GM08714 (cell line): ENCODE measurements around the gene ENPP1.
"Not testable (repeated sequence)": the region's sequence is repeated elsewhere in the genome, so short reads cannot be mapped to it uniquely, and the experiment has no call there.

Experiments used
- H3K4me3 ChIP-seq: fragments of 200-500 bp; sonication (Bioruptor generic); 2 replicates; pipeline ENCODE4 v1.5.1; 2014; ENCODE audit warnings: mild to moderate bottlenecking, low read length, inconsistent platforms
- ZNF274 ChIP-seq: IDR thresholded peaks from 2 replicates; pipeline ENCODE4 v1.6.1; 2012; ENCODE audit warnings: mild to moderate bottlenecking, low read depth, low read length

The ENPP1 gene

GRCh38 chr6:131894493-131895424 is 86.9 kb downstream of the ENPP1 start:
- no peak overlapping the region for H3K4me3 ChIP-seq
- no peak for TF ChIP-seq ZNF274

GRCh38 chr6:131897050-131897435 is 89.2 kb downstream of the ENPP1 start:
- no peak for TF ChIP-seq ZNF274
- no peak overlapping the region for H3K4me3 ChIP-seq

- TF ChIP-seq ZNF274, result no peak
- no peak overlapping the region for H3K4me3 ChIP-seq
Observed at GRCh38 chr6:131897621-131898020, 89.8 kb downstream of the ENPP1 start.

GRCh38 chr6:131898718-131899117 is 90.9 kb downstream of the ENPP1 start:
- TF ChIP-seq ZNF274, result no peak
- H3K4me3 ChIP-seq, result no peak overlapping the region

- H3K4me3 ChIP-seq, result no peak overlapping the region
- TF ChIP-seq ZNF274, result no peak
Observed at GRCh38 chr6:131900231-131900630, 92.4 kb downstream of the ENPP1 start.

- H3K4me3 ChIP-seq, result not testable (repeated sequence)
Observed at GRCh38 chr6:131901326-131901873, 93.6 kb downstream of the ENPP1 start.

GRCh38 chr6:131903734-131904133 is 95.9 kb downstream of the ENPP1 start:
- H3K4me3 ChIP-seq, result not testable (repeated sequence)

GRCh38 chr6:131908787-131909186 is 101.0 kb downstream of the ENPP1 start:
- not testable (repeated sequence) for H3K4me3 ChIP-seq

GRCh38 chr6:131909408-131910218 is 101.8 kb downstream of the ENPP1 start:
- no peak overlapping the region for H3K4me3 ChIP-seq
- no peak for TF ChIP-seq ZNF274

GRCh38 chr6:131910219-131910589 is 102.4 kb downstream of the ENPP1 start:
- TF ChIP-seq ZNF274, result no peak
- H3K4me3 ChIP-seq, result no peak overlapping the region

GRCh38 chr6:131910956-131911355 is 103.1 kb downstream of the ENPP1 start:
- no peak for TF ChIP-seq ZNF274
- H3K4me3 ChIP-seq, result no peak overlapping the region

- H3K4me3 ChIP-seq, result no peak overlapping the region
- TF ChIP-seq ZNF274, result no peak
Observed at GRCh38 chr6:131911951-131912350, 104.1 kb downstream of the ENPP1 start.

GRCh38 chr6:131914234-131914633 is 106.4 kb downstream of the ENPP1 start:
- TF ChIP-seq ZNF274, result no peak
- H3K4me3 ChIP-seq, result no peak overlapping the region

- H3K4me3 ChIP-seq, result no peak overlapping the region
- TF ChIP-seq ZNF274, result no peak
Observed at GRCh38 chr6:131914967-131915751, 107.3 kb downstream of the ENPP1 start.

- not testable (repeated sequence) for H3K4me3 ChIP-seq
Observed at GRCh38 chr6:131916091-131916796, 108.4 kb downstream of the ENPP1 start.
